HG02970 (cell line): Measurements from ENCODE around the gene PNPLA1.

Source experiments
- ATAC-seq: cut with Tn5 transposase; IDR thresholded peaks from one replicate; pipeline ENCODE4 v1.9.1; 2021; ENCODE audit warnings: mild to moderate bottlenecking, moderate library complexity, moderate number of reproducible peaks; ENCODE audit not compliant: unreplicated experiment, low FRiP score

The PNPLA1 gene, protein sequence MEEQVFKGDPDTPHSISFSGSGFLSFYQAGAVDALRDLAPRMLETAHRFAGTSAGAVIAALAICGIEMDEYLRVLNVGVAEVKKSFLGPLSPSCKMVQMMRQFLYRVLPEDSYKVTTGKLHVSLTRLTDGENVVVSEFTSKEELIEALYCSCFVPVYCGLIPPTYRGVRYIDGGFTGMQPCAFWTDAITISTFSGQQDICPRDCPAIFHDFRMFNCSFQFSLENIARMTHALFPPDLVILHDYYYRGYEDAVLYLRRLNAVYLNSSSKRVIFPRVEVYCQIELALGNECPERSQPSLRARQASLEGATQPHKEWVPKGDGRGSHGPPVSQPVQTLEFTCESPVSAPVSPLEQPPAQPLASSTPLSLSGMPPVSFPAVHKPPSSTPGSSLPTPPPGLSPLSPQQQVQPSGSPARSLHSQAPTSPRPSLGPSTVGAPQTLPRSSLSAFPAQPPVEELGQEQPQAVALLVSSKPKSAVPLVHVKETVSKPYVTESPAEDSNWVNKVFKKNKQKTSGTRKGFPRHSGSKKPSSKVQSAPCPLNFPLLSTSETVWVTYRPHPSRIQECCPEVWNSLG

DNA sequence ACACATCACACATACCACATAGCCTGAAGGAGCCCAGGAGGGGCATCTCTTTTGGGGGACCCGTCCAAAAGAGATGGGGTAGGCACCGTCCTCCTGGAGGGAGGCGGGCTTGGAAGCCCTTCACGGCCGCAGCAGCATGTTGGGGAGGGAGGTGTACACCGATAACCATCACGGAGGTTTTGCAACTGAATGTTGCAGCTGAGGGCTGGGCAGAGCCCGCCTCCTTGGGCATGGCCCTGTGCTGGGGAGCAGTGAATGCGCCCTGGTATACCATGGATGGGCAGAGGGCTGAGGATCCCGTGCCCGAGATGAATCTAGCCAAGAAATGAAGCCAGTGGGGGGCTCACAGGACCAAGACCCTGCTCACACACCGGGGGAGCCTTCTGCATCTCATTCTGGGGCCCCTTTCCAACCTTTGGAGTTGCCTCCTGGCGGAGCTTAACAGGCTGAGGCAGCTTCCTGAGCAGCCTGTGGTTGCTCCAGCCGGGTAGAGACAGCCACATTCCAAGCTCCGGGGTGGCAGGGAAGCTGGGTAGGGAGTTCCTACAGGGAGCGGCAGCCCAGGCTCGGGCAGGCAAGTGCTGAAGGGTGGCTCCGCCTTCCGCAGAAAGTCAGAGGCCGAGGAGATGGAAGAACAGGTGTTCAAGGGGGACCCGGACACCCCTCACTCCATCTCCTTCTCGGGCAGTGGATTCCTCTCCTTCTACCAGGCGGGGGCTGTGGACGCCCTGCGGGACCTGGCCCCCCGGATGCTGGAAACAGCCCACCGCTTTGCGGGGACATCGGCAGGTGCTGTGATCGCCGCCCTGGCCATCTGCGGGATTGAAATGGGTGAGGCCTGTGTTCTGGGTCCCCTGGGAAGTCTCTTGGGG lies at the start of gene PNPLA1:
Gene PNPLA1 (plus strand): TSS at position 227 of the 872 bp plus-strand sequence. CDS start 400 bp downstream, at position 627.
- no peak for ATAC-seq

DNA sequence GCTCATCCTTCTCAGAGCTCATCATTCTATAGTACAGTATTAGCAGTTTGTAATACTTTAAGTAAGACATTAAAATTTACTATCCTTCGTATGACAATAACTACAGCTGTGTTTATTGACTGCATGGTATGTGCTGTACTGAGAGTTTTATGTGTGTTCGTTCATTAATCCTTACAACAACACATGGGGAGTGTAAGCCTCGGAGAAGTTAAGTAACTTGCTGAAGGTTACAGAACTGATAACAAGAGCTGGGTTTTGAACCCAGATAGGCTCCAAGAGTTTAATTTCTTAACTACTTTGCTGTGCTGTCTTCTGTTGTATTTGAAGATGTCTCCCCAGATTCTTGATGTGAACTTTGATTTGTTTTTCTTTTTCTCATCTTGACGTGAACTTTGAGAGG lies 49.6 kb upstream of the PNPLA1 start:
- no peak for ATAC-seq

DNA sequence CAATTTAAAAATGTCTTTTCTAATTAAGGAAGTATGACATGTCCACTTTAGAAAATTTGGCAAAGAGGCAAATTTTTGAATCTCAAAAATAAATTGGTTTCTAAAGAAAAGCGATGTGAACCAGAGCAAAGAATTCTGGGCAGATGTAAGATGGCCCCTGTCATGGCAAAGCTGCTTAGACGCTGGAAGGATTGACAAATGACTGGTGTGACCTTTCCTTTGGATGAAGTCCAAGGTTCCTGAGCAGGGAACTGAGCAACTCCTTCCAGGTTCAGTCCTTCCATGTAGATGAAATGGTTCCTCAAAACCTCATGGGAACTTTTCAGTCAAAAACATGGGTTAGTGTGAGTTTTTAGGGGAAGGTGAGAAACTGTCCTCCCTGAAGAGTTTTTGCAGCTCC lies 48.2 kb upstream of the PNPLA1 start:
- ATAC-seq = no peak

DNA sequence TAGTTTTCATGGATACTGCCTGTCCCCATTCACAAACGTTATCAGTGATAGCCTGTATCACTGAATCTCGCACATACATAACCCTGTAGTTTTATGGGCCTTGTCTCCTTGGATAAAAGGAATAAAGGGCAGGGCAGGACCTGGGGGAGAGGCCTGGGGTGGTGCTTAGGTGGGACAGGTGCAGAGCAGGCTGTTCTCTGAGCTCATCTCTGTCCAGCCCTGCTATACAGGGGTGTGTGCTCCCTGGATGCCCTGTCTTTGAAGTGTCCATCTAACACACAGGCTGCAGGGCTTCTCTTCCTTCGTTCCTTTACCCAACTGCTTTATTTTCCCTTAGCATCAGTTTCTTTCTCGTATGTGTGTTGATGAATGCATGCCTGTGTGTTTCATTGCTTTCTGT lies 46.9 kb upstream of the PNPLA1 start:
- ATAC-seq = no peak

DNA sequence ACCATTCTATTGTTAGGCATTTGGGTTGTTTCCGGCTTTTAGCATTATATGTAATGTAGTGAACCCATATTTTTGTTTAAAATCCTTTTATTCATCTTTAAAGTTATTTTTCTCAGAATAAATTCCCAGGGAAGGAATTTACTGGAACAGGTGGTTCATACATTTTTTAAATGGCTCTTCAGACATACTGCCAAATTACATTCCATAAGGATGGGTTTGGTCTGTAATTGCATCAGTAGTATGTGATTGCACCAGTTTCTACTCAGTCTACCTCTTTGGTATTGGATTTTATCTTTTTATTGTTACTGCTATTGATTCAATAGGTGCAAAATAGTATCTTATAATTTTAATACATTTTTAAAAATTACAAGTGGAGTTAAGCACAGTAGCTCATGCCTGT lies 46.2 kb upstream of the PNPLA1 start:
- no peak for ATAC-seq

DNA sequence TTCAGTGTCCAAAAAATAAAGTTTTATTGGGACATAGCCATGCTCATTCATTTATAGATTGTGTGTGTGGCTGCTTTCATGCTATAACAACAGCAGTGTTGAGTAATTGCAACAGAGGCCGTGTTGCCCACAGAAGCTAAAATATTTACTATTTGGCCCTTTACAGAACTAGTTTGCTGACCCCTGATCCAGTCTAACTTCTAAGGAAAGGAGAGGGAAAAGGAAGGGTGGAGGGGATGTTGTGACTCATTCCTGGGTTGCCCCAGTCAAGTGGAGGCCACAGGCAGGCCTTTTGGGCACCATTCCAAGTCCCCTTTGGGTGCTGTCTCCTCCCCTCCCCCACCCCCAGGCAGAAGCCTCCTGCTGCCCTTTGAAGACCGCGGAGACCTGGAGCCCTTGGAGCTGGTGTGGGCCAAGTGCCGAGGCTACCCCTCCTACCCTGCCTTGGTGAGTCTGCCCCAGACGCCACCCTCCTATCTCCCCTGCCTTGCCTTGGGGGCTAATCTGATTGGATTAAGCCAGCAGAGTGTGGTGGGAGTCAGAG lies 44.9 kb upstream of the PNPLA1 start:
- no peak for ATAC-seq

DNA sequence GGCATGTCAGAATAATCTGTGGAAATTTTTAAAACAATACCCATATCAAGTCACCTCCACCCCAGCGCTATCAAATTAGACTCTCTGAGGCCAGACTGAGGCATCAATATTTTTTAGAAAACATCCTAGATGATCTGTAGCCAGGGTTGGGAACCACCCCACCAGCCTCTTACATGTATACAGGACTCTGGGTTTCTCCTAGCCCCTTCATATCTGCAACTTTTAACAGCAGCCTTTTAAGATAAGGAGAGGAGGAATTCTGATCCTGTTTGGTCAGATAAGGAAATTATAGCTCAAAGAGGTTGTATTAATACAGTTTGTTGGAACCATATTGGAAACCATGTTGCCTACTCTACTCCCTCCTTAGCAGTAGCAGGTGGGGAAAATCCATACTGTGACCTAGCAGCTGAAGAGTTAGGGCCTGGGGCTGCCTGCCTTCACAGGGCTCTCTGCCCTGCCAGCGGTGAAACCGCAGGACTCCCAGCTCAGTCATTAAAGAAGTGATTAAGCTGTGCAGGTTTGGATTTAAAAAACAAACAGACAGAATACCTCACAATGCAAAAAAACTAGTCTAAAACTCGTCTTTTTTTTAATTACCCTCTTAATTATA lies 43.3 kb upstream of the PNPLA1 start:
- ATAC-seq = no peak

DNA sequence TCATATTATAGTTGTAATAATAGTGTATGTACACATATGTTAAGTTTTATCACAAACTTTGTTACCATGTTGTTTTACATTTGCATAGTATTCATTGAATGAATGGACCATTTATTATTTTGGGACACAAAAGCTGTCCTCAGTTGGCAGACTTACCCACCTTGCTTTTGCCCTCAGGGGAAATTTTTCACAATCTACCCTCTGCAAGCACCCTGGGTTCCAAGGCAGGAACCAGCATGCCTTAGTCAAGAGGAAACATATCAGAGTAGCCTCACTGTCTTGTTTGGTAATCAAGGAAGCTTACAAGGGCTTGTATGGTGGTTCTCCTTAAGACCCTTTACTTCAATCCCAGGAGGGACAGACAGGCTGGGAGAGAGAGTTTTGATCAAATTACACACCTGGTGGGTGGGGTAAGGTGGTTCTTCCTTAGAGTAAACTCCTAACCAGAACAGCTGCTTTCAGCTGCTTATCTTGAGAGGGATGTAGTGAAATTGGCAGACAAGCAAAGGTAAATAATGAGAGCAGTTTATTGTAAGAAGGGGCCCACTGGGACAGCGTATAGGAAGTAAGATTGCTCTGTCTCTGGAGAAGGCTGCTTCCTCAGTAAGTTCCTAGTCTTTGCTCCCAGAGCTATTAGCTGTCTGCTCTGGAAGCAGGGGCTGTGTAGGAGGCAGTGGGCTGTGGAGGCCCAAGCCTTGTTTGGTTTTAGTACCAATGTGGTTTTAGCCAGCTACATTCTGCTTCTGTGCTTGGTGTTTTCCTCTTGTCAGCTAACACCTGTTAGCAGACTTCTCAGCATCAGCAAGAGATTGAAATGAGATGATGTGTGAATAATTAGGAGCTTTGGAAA lies 42.3 kb upstream of the PNPLA1 start:
- ATAC-seq = no peak

DNA sequence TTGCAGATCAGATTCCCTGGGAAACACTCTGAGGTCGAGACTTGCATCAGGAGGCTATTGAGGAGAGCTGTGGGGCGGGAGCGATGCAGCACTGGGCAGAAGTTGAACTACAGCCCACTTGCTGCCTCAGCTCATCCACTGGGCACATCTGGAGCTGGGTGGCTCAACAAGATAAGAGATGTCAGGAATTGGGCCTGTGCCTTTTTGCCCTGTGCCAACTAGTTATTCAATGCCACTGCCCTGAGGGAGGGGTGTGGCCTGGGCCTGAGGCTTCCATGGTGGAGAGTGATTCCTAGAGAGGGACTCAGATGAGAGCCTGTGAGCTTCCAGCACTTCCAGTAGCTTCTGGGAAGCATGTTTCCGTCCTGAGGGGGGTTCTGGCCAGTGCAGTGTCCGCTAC lies 40.6 kb upstream of the PNPLA1 start:
- ATAC-seq = no peak

DNA sequence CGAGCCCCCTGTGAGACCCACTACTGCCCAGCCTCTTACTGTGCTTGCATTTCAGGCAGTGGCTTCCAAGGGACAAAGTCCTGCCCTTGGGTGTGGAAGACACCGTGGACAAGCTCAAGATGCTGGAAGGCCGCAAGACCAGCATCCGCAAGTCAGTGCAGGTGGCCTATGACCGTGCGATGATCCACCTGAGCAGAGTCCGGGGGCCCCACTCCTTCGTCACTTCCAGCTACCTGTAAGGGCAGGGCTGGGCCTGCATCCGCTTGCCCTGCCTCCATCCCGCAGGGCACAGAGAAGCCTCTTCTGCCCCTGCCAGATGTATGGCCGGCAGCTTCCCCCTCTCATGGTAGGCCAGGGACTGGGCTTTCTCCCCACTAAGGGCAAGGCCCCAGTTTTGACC lies 39.5 kb upstream of the PNPLA1 start:
- no peak for ATAC-seq

DNA sequence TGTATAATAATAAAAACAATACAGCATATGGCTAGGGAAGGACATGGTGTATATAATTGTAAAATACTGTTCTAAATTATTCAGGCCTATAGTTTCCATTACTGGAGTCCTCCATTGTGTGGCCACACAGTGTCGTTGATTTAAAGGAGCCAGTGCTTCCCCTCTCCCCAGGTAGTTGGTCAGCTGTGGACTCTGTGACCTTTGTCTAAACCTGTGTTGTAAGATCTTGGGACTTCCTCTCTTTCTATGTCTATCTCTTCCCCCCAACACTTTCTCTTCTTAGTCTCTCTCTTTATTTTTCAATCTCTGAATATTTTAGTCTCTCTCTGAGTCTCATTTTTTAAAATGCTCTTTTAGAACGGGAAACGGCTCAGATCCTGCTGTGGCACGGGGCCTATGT lies 37.7 kb upstream of the PNPLA1 start:
- ATAC-seq = no peak

DNA sequence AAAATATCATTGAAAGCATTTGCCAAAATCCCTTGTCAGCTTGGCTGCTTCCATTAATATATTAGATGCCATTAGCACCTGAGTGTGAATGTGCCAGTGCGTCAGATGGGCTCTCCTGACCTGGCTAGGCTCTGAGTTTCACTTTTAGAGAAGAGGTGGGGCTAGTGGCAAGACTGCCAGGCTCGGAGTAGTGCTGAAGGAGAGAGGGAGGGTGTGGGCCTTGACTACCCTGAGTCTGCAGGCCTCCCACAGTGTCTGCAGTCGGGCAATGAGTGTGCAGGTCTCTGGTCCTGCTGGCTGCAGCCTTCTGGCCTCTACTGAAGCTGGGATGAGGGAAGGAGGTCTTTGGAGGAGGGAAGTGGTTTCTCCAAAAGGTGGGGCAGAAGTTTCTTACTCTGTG lies 34.6 kb upstream of the PNPLA1 start:
- ATAC-seq = no peak

DNA sequence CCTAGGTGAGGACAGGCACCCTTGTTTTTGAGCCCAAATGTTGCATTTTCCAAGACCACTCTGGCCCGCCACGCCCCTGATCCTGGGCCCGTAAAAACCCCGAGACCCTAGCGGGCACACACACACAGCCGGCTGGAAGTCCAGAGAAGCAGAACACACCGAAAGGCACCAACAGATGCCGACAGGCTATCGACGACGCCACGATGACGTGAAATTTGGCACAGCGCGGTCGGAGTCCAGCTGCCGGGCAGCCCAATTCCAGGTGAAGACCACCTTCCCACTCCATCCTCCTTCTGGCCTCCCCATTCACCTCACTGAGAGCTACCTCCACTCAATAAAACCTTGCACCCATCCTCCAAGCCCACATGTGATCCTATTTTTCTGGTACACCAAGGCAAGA lies 34.0 kb upstream of the PNPLA1 start:
- no peak for ATAC-seq

DNA sequence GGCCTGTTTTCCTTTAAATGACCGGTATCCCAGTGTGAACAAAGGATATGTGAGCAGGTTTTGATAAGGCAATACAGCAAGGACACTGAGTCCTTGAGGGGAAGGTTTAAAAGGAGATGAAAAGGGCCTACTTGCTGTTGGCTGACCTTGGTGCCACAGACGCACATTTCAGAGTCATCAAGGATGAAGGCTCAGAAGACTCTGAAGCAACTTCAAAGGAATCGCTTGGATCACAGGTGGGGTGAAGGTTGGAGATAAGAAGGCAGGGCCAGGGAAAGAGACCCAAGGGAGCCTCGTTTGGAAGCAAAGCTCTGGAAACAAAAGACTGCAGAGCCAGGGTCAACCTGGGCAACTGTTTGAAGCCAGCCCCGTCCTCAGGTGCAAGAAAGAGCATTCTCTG lies 30.1 kb upstream of the PNPLA1 start:
- no peak for ATAC-seq

DNA sequence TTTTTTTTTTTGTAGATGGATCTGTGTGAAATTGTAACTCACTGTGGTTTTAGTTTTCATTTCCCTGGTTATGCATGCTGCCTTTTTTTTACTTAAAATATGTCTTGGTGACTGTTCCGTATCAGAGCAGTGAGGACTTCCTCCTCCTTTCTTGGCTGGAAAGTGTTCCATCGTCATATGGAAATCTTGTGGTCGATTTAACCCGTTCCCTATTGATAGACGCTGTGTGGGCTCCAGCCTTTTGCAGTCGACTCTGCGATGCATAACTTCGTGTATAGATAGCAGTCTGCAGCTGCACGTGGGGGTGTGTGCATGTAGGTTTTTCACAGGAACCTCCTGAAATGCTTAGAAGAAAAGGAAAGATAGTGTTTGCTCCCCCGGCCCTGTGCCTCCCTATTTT lies 28.1 kb upstream of the PNPLA1 start:
- no peak for ATAC-seq

DNA sequence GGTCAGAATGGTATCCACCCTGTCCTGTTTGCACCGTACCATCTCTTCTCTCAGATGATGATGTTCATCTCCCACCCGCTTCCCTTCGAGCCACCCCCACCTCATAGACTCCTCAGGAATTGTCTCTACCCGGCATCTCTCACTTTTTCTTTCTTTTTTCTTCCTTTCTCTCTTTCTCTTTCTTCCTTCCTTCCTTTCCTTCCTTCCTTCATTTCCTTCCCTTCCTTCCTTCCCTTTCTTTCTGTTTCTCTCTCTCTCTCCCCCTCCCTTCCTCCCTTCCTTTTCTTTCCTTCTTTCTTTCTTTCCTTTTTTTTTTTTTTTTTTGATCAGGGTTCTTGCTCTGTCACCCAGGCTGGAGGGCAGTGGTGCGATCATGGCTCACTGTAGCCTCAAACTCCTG lies 27.7 kb upstream of the PNPLA1 start:
- ATAC-seq = no peak

DNA sequence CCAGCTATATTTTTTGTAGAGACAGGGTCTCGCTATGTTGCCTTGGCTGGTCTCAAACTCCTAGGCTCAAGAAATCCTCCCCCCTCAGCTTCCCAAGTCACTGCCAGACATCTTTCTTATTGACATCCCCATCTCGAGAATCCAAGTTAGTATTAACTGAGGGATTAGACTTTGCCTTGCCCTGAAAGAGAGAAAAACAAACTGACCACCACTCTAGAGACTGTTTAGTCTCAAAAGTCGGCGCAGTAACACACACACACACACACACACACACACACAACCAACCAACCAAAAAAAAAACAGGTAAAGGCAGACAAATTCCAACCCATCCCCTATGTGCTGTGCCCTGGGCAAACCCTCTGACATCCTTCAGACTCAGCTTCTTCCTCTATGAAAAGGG lies 27.2 kb upstream of the PNPLA1 start:
- ATAC-seq = no peak

DNA sequence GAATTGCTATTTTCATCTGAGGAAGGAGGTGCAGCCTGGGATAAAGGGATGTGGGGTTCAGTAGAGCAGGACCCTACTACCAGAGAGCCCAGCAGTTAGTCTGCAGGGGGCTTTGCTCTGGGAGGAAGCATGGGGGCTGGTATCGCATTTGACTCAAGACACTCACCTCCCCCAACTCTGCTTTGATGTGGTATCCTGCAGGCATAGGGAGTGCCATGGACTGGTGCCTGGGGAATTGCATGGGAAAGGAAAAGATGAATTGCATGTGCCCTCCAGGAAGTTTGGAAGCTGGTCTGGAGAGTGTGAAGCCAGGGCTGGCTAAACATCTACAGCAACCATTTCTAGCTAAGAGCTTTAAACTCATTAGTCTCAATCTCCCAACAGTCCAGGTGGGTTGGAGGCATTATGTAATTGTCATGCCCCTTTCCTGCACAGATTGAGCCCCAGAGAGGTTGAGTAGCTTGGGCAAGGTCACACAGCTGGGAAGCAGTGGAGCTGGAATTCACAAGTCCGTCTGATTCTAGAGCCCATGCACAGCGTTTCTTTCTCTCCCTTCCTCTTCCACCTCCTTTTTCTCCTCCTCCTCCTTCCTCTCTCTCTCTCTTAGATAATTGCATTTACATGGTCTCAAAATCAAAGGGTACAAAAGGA lies 26.2 kb upstream of the PNPLA1 start:
- no peak for ATAC-seq

DNA sequence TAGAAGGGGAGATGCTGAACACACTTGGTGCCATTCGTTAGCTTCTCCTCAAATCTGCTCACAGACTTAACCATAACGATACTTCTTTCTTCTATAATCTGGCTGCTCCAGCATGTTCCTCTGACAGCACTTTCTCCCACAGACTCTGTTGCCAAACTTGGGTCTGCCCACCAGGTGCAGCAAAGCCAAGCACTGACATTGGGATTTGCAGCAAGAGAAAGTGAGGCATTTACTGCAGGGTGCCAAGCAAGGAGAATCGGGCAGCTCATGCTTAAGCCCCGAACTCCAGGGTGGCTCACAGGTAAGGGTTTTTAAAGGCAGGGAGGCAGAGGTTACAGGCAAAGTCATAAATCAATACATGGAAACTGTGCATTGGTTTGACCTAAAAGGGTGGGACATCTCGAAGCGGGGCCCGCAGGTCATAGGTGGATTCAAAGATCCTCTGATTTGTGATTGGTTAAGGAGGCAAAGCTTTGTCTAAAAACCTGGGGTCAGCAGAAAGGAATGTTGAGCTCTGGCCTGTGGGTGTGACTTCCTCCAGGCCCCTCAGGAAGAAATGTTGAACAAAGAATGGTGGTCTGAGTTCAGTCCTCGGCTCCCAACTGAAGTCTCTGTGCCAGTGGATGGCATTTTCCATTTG lies 25.1 kb upstream of the PNPLA1 start:
- ATAC-seq = no peak
